AG04449 (cell line): Measurements from ENCODE around the gene FOLR1.
"Not testable (repeated sequence)": the region's sequence is repeated elsewhere in the genome, so short reads cannot be mapped to it uniquely, and the experiment has no call there.

Experiments used
- CTCF ChIA-PET: fragments of 350-600 bp; formaldehyde crosslinking; extraction: SDS; loops from one replicate; lab custom pipeline; 2021; ENCODE audit warnings: antibody characterized with exemption; lab: Yijun Ruan, JAX
- POLR2A ChIA-PET: fragments of 400-600, 350-600 bp; formaldehyde crosslinking; extraction: SDS; loops from one replicate; lab custom pipeline; 2020; ENCODE audit warnings: antibody characterized with exemption, inconsistent platforms; lab: Yijun Ruan, JAX
- DNase-seq: peaks from one replicate; pipeline ENCODE4 v3.0.0-alpha.2; 2010; ENCODE audit warnings: low read depth, low spot score
- H3K4me3 ChIP-seq: 2 replicates; pipeline ENCODE4 v1.5.1; 2011; ENCODE audit warnings: low read depth, mild to moderate bottlenecking, control low read depth, low read length
- TF ChIP-seq, protein P1 (sequence below): IDR thresholded peaks from one replicate; pipeline ENCODE4 v1.5.1; 2011; ENCODE audit warnings: mild to moderate bottlenecking, moderate library complexity, low read length, control low read depth, inconsistent platforms; ENCODE audit not compliant: insufficient read depth; ENCODE audit errors: missing control alignments

FOLR1 gene

DNA sequence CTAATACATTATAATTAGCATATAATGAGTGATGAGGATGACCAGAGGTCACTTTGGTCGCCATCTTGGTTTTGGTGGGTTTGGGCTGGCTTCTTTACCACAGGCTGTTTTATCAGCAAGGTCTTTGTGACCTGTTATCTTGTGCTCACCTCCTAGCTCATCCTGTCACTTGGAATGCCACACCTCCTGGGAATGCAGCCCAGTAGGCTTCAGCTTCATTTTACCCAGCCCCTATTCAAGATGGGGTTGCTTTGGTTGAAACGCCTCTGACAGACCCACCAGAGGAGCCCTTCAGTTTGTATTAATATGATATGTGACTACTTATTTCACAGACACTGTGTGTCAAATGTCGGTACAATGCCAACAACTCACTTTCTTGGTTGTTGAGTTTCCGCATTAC, 36.2 kb upstream of the FOLR1 start:
- no peak overlapping the region for H3K4me3 ChIP-seq
- TF ChIP-seq, protein P1, sequence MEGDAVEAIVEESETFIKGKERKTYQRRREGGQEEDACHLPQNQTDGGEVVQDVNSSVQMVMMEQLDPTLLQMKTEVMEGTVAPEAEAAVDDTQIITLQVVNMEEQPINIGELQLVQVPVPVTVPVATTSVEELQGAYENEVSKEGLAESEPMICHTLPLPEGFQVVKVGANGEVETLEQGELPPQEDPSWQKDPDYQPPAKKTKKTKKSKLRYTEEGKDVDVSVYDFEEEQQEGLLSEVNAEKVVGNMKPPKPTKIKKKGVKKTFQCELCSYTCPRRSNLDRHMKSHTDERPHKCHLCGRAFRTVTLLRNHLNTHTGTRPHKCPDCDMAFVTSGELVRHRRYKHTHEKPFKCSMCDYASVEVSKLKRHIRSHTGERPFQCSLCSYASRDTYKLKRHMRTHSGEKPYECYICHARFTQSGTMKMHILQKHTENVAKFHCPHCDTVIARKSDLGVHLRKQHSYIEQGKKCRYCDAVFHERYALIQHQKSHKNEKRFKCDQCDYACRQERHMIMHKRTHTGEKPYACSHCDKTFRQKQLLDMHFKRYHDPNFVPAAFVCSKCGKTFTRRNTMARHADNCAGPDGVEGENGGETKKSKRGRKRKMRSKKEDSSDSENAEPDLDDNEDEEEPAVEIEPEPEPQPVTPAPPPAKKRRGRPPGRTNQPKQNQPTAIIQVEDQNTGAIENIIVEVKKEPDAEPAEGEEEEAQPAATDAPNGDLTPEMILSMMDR: no peak
- POLR2A ChIA-PET: no interaction called here
- no peak for DNase-seq
- CTCF ChIA-PET: interaction anchor here (2.1 to 4.2 kb wide), 3 partner anchors 11 to 27 kb away, joined by 6 to 23 read pairs (median 16); no protein-coding TSS in a partner anchor

DNA sequence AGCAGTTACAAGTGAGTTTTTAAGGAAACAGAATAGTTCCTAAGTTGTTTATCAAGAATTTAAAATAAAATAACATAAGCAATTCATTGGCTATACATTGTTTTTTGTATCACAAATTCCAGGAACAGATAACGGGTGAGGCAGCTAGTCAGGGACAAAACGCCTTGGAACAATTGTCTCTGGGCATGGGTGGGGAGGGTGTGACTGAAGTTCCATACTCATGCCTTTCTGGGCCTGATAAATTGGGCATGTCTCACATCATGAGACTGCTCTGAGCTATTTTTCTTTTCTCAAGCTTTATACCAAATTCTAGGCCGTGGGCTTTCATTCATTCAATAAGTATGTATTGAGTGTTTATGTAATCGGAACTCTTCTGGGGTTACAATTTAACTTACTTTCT, 34.8 kb upstream of the FOLR1 start:
- POLR2A ChIA-PET: interaction anchor here (0.6 kb wide), 1 partner anchor 10 kb away, joined by 4 read pairs; no protein-coding TSS in a partner anchor

DNA sequence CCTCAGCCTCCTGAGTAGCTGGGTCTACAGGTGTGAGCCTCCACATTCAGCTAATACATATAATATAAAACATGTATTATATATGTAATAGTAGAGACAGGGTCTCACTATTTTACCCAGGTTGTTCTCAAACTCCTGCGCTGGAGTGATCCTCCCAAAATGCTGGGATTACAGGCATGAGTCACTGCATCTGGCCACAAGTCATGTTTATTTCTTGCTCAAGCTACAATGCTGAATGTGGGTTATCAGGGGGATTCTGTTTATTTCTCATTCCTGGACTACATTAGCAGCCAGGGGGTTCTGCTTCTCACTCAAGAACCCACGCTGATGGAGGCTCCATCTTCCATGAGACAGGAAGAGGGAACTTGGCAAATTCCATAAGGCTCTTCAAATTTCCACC, 31.6 kb upstream of the FOLR1 start:
- POLR2A ChIA-PET: no interaction called here
- CTCF ChIA-PET: interaction anchor here (1.0 to 1.9 kb wide), 3 partner anchors 69 to 183 kb away, joined by 3 to 4 read pairs (median 4); no protein-coding TSS in a partner anchor

More for the DNA sequence above, 34.8 kb upstream of the FOLR1 start:
- TF ChIP-seq, protein P1: no peak
- CTCF ChIA-PET: interaction anchor here (1.6 to 4.2 kb wide), 4 partner anchors 10 to 133 kb away, joined by 5 to 23 read pairs (median 11); no protein-coding TSS in a partner anchor
- no peak for DNase-seq
- H3K4me3 ChIP-seq: no peak overlapping the region

DNA sequence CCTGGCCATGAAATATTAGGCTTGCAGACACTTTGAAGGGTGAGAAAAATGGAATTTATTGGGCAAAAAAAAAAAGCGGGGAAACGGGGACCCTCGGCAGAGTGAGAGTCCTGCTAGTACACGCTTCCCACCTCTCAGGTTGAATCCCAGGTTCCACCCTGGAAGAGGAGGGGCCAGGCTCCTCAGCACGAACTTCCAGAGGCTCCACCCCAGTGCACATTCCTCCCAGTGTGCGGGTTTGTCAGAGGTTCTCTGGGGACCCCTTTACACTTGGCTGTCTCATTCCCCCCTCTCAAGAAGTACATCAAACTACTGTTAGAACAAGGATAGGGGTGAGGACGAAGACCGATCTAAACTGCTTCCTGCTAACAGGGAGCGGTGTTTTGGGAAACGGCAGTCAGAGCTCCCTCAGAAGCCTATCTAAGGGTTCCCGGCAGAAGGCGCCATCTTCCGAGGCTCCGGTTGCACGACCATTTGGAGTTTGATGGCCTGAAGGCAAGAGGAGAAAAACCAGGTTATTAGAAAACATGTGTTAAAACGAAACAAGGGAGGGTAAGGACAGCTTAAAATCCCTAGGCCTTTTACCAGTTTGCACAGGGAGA, 28.9 kb upstream of the FOLR1 start:
- no peak overlapping the region for H3K4me3 ChIP-seq
- POLR2A ChIA-PET: no interaction called here
- DNase-seq: no peak
- CTCF ChIA-PET: interaction anchor here (0.8 to 1.5 kb wide), 2 partner anchors 20 to 21 kb away, joined by 3 read pairs; no protein-coding TSS in a partner anchor
- TF ChIP-seq, protein P1: no peak

More for the DNA sequence above, 31.6 kb upstream of the FOLR1 start:
- TF ChIP-seq, protein P1: no peak
- no peak for DNase-seq
- no peak overlapping the region for H3K4me3 ChIP-seq

DNA sequence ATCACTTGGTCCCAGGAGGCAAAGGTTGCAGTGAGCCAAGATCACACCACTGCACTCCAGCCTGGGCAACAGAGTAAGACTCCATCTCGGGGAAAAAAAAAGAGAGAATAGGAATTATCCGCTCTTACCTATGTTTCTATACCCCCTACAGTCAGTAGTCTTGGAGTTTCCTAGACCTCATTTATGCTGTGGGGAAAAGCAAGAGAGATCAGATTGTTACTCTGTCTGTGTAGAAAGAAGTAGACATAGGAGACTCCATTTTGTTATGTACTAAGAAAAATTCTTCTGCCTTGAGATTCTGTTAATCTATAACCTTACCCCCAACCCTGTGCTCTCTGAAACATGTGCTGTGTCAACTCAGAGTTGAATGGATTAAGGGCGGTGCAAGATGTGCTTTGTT, 27.8 kb upstream of the FOLR1 start:
- H3K4me3 ChIP-seq, CTCF ChIA-PET, POLR2A ChIA-PET, DNase-seq: not testable (repeated sequence)

DNA sequence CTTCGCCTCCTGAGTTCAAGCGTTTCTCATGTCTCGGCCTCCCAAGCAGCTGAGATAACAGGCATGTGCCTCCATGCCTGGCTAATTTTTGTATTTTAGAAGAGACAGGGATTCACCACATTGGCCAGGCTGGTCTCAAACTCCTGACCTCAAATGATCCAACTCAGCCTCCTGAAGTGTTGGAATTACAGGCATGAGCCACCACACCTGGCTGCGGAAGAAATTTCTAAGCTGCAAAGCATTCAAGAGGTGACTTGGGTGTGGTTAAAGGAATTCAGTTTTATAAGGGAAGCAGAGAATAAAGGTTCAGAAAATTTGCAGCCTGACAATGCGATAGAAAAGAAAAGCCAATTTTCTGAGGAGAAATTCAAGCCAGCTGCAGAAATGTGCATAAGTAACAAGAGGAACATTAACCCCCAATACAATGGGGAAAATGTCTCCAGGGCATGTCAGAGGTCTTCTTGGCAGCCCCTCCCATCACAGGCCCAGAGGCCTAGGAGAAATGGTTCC, 22.8 kb upstream of the FOLR1 start:
- CTCF ChIA-PET: interaction anchor here (2.0 to 2.4 kb wide), 2 partner anchors 10 to 14 kb away, joined by 5 to 9 read pairs; no protein-coding TSS in a partner anchor
- POLR2A ChIA-PET, DNase-seq, H3K4me3 ChIP-seq: not testable (repeated sequence)

DNA sequence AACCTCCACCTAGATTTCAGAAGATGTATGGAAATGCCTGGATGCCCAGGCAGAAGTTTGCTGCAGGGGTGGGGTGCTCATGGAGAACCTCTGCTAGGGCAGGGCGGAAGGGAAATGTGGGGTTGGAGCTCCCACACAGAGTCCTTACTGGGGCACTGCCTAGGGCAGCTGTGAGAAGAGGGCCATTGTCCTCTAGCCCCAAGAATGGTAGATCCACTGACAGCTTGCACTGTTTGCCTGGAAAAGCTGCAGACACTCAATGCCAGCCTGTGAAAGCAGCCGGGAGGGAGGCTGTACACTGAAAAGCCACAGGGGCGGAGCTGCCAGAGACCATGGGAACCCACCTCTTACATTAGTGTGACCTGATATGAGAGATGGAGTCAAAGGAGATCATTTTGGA, 22.2 kb upstream of the FOLR1 start:
- CTCF ChIA-PET: interaction anchor here (2.4 kb wide), 1 partner anchor 14 kb away, joined by 9 read pairs; no protein-coding TSS in a partner anchor

DNA sequence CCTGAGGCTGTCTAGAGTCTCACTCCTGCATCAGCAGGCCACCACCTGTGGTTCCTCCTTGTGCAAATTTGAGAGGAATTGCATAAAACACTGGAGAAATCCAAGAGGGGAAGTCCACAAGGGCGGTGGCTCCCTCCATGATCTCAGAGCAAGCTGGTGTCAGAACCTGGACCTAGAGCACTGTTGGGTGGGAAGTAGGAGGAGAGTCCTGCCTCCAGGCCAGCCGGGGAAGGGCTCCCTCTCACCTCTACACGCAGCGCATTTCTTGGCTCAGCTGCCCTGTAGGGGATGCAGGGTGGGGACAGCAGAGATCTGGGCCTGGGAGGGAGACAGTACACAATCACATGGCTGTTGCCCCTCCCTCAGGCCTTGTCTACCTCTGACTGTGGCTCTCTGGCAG, 19.9 kb upstream of the FOLR1 start:
- POLR2A ChIA-PET, H3K4me3 ChIP-seq, DNase-seq: not testable (repeated sequence)
- CTCF ChIA-PET: interaction anchor here (1.1 to 1.5 kb wide), 3 partner anchors 12 to 57 kb away, joined by 3 to 7 read pairs (median 3); no protein-coding TSS in a partner anchor

More for the DNA sequence above, 22.2 kb upstream of the FOLR1 start:
- POLR2A ChIA-PET, DNase-seq, H3K4me3 ChIP-seq: not testable (repeated sequence)
